Panc1 (cell line): ENCODE data around the gene TCP10L.

ENCODE experiments used
- CTCF ChIP-seq: fragments of 450-650 bp; IDR thresholded peaks from 2 replicates; pipeline ENCODE4 v1.5.1; 2017; ENCODE audit warnings: mild to moderate bottlenecking
- POLR2AphosphoS5 ChIP-seq: IDR thresholded peaks from 2 replicates; pipeline ENCODE4 v1.6.1; 2012; ENCODE audit warnings: mild to moderate bottlenecking, low read depth, low read length, moderate library complexity
- REST ChIP-seq, 2 experiments: IDR thresholded peaks; 2 replicates each; pipeline ENCODE4 v1.6.1; 2011 to 2012; ENCODE audit warnings: low read depth in 2 of 2, control low read depth in 1 of 2, low read length in 1 of 2, mild to moderate bottlenecking in 1 of 2, moderate library complexity in 1 of 2; ENCODE audit not compliant: insufficient read depth in 1 of 2
- SIN3A ChIP-seq: IDR thresholded peaks from 2 replicates; pipeline ENCODE4 v1.6.1; 2012; ENCODE audit warnings: low read depth, mild to moderate bottlenecking, low read length, moderate library complexity, borderline replicate concordance; ENCODE audit not compliant: insufficient read depth
- TCF7L2 ChIP-seq: IDR thresholded peaks from 2 replicates; pipeline ENCODE4 v1.6.1; 2011; ENCODE audit warnings: mild to moderate bottlenecking, low read depth, low read length, inconsistent platforms

- no peak for TF ChIP-seq REST (IDR thresholded peaks at IDR 0.05; ENCODE audit: insufficient read depth in 1 of 2, low read depth in 2 of 2, low read length in 1 of 2)
- no peak for TF ChIP-seq CTCF
- no peak for TF ChIP-seq POLR2AphosphoS5
- TF ChIP-seq TCF7L2, result no peak
- no peak for TF ChIP-seq SIN3A
Measured at GRCh38 chr21:32592929-32593502, 7.7 kb upstream of the TCP10L start.
